Right atrium auricular region (tissue), 2 donors: ENCODE measurements around the gene BORCS8. TPM values are rescaled to one million over a fixed set of nuclear protein-coding genes. Genes with fewer than 3 reads are reported as not detected.

Experiments
- DNase-seq: peaks from one replicate; pipeline ENCODE4 v3.0.0-alpha.2; 2019; ENCODE audit warnings: low spot score
- H3K27ac ChIP-seq, 2 donors: fragments of 200-600 bp; sonication (generic); 1 replicate in 1 of 2; 2 replicates in 1 of 2; pipeline ENCODE4 v1.5.1; 2016 to 2019
- H3K27me3 ChIP-seq, 2 donors: fragments of 200-600 bp; sonication (generic); one replicate each; pipeline versions ENCODE4 v1.5.1 to v1.6.0; 2017 to 2019
- H3K36me3 ChIP-seq: fragments of 200-600 bp; sonication (generic); one replicate; pipeline ENCODE4 v1.5.1; 2016
- H3K4me1 ChIP-seq, 2 donors: fragments of 200-600 bp; sonication (generic); one replicate each; pipeline versions ENCODE4 v1.5.1 to v1.6.0; 2017 to 2019
- H3K4me3 ChIP-seq, 2 donors: fragments of 200-600 bp; sonication (generic); 1 replicate in 1 of 2; 2 replicates in 1 of 2; pipeline ENCODE4 v1.5.1; 2017 to 2019; ENCODE audit warnings: mild to moderate bottlenecking in 1 of 2, moderate library complexity in 1 of 2
- H3K9me3 ChIP-seq, 2 donors: fragments of 200-600 bp; sonication (generic); one replicate each; pipeline ENCODE4 v1.5.1; 2019
- CTCF ChIP-seq, 2 donors: fragments of 200-600 bp; sonication (generic); IDR thresholded peaks; one replicate each; pipeline ENCODE4 v1.5.1; 2019; ENCODE audit warnings: antibody characterized with exemption in 2 of 2
- total RNA-seq, 2 donors: library from RNA; depleted of rRNA; stranded (reverse); fragments of >200 nt; gene quantifications; one replicate each; pipeline ENCODE4 v1.1.0, GENCODE V29; 2016

The BORCS8 gene
- total RNA-seq: 10 to 100 TPM; 16.5 to 20.0 TPM

DNA sequence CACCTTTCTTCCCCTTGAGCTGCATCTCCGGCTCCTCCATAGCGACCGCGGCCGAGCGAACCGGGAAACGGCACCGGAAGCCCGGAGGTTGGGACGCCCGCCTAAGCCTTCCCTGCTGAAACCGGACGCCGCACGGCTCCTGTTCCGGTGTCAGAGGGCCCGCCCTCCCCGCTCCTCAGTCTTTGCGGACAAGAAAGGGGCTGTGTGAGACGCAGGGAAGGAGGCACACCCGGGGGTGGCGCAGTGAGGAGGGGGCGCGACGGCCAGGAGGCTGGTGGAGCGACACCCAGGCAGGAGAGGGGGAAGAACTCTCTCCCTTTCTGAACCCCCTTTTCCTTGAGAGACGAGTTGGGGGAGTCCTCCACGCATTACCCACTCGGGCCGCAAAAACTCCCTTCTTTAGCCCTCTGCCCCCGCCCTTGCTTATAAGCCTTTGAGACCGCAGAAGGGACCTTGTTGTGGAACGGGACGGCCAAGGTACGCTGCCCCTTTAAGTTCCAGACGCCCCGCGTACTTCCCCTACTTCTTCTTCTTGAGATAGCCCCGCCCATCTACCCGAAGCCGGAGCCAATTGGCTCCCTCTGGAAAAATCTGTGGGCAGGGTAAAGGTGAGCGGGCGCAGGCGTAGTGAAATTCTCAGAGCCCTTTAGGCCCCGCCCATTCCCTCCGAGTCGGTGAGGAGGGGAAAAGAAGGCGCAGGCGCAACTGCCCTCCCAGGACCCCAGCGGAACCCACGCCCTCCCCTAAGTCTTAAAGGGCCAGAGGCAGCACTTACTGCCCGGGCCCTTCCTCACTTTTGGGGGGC, at the start of gene BORCS8, which contains the start of gene RFXANK:
Gene BORCS8, minus strand, starts transcription at position 75 of the 805 bp plus-strand sequence. Its CDS starts 35 bp downstream, at position 40.
Gene RFXANK, plus strand, starts transcription at position 181 of the 805 bp plus-strand sequence. CDS start 1,689 bp downstream, outside the sequence.
- Histone ChIP-seq H3K4me1 (peaks cover 0 to 53% of the 10 kb centered on the region in 2 donors), H3K27ac (peak within 1 kb of the TSS; percentile 99 to 100), H3K4me3 (peak within 1 kb of the TSS; percentile 61 to 95), H3K27me3 (no peaks in the 10 kb centered on the region), H3K36me3 (peaks cover 13% of the 10 kb centered on the region), H3K9me3 (no peaks in the 10 kb centered on the region)
- DNase-seq: peak; percentile 99
- TF ChIP-seq CTCF (IDR thresholded peaks at IDR 0.05): no peak

DNA sequence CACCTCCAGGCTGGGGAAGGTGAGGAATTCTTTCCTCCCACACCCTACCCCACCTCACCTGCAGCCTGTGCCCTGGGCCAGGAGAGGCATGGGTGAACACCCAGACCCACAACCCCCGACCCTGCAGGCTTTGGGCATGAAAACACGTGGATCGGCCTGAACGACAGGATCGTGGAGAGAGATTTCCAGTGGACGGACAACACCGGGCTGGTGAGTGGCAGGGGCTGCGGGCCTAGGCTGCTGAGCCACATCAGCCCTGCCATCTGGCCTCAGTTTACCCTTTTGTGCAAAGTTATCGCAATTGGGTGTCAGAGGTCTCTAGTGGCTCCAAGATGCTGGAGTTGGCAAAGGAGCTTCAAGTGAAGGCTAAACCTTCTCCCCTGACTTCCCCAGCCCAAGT, 48.5 kb upstream of the BORCS8 start:
- no peak for DNase-seq
- Histone ChIP-seq H3K27ac (no peak overlapping the region), H3K27me3 (no peaks in the 10 kb centered on the region), H3K9me3 (peaks cover 0 to 10% of the 10 kb centered on the region in 2 donors), H3K4me1 (no peaks in the 10 kb centered on the region), H3K4me3 (no peak overlapping the region), H3K36me3 (no peaks in the 10 kb centered on the region)
- TF ChIP-seq CTCF (IDR thresholded peaks at IDR 0.05): no peak

- Histone ChIP-seq H3K36me3 (no peaks in the 10 kb centered on the region), H3K4me3 (no peak overlapping the region), H3K4me1 (no peaks in the 10 kb centered on the region), H3K9me3 (peaks cover 5 to 18% of the 10 kb centered on the region in 2 donors), H3K27ac (no peak overlapping the region), H3K27me3 (no peaks in the 10 kb centered on the region)
- DNase-seq: no peak
- TF ChIP-seq CTCF (IDR thresholded peaks at IDR 0.05): no peak
These were observed 47.7 kb upstream of the BORCS8 start for GRCh38 chr19:19239675-19240074.

GRCh38 chr19:19238126-19238894, 46.4 kb upstream of the BORCS8 start:
- no peak overlapping the region for H3K27ac ChIP-seq
- H3K36me3 ChIP-seq: no peaks in the 10 kb centered on the region
- TF ChIP-seq CTCF (IDR thresholded peaks at IDR 0.05): no peak
- DNase-seq: no peak
- peaks cover 18 to 31% of the 10 kb centered on the region in 2 donors for H3K9me3 ChIP-seq
- no peaks in the 10 kb centered on the region for H3K4me1 ChIP-seq
- H3K27me3 ChIP-seq: no peaks in the 10 kb centered on the region
- no peak overlapping the region for H3K4me3 ChIP-seq

- Histone ChIP-seq H3K27ac (no peak overlapping the region), H3K36me3 (no peaks in the 10 kb centered on the region), H3K4me3 (no peak overlapping the region), H3K4me1 (no peaks in the 10 kb centered on the region), H3K9me3 (peaks cover 18 to 32% of the 10 kb centered on the region in 2 donors), H3K27me3 (no peaks in the 10 kb centered on the region)
- no peak for DNase-seq
- no peak for TF ChIP-seq CTCF (IDR thresholded peaks at IDR 0.05)
These were observed 44.2 kb upstream of the BORCS8 start for GRCh38 chr19:19236173-19236572.
